ENCODE measurements around the gene GGA3.
"Not testable (repeated sequence)": the region's sequence is repeated elsewhere in the genome, so short reads cannot be mapped to it uniquely, and the experiment has no call there.

DNA sequence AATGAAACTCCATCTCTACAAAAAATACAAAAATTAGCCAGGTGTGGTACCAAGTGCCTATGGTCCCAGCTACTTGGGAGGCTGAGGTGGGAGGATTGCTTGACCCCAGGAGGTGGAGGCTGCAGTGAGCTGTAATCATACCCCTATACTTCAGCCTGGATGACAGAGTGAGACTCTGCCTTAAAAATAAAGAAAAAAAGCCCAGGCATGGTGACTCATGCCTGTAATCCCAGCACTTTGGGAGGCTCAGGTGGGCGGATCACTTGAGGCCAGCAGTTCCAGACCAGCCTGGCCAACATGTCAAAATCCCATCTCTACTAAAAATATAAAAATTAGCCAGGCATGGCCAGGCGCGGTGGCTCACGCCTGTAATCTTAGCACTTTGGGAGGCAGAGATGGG is 18.8 kb upstream of the GGA3 start:
- not testable (repeated sequence) for TF ChIP-seq CTCF, POLR2A (IDR thresholded peaks at IDR 0.05)
